SK-N-SH (cell line): ENCODE measurements around the gene PER1. TPM values are rescaled to one million over a fixed set of nuclear protein-coding genes. Genes with fewer than 3 reads are reported as not detected.

Experiments used
- CTCF ChIA-PET: fragments of 300-600, 350-600 bp; formaldehyde crosslinking; extraction: SDS; loops from one replicate; lab custom pipeline; 2021; lab: Yijun Ruan, JAX
- POLR2A ChIA-PET: fragments of 350-600 bp; sonication (Branson Sonifier 250); formaldehyde crosslinking; extraction: SDS; loops from one replicate; lab custom pipeline; 2020; ENCODE audit warnings: antibody characterized with exemption, inconsistent platforms; lab: Yijun Ruan, JAX
- DNase-seq: peaks from one replicate; pipeline ENCODE4 v3.0.0; 2012
- H2AFZ ChIP-seq: fragments of 200-600 bp; sonication (generic); 2 replicates; pipeline ENCODE4 v1.8.1; 2016; ENCODE audit warnings: antibody characterized with exemption, mild to moderate bottlenecking, low read depth
- H3F3A ChIP-seq: fragments of 200-600 bp; sonication (generic); replicated peaks from 2 replicates; pipeline ENCODE3; 2016; ENCODE audit warnings: antibody characterized with exemption, mild to moderate bottlenecking; ENCODE audit not compliant: insufficient read depth
- H3K27ac ChIP-seq, 2 experiments: fragments of 200-500 bp in 1 of 2; fragments of 200-600 bp in 1 of 2; sonication (Bioruptor generic) in 1 of 2; sonication (generic), shearing (Covaris generic) in 1 of 2; 2 replicates each; pipeline versions ENCODE4 v1.5.1 to v1.6.1; 2014 to 2016; ENCODE audit warnings: low read depth in 2 of 2, inconsistent platforms in 1 of 2, low read length in 1 of 2, mild to moderate bottlenecking in 1 of 2, mixed read lengths in 1 of 2
- H3K27me3 ChIP-seq: fragments of 200-600 bp; sonication (generic), shearing (Covaris generic); 2 replicates; pipeline ENCODE4 v1.6.1; 2016; ENCODE audit warnings: mixed run types; ENCODE audit not compliant: insufficient read depth
- H3K36me3 ChIP-seq, 2 experiments: fragments of 200-500 bp in 1 of 2; fragments of 200-600 bp in 1 of 2; sonication (Bioruptor generic) in 1 of 2; sonication (generic) in 1 of 2; replicated peaks in 1 of 2; 2 replicates each; pipeline versions ENCODE3 to v1.5.1; 2014 to 2016; ENCODE audit warnings: low read length in 1 of 2, mild to moderate bottlenecking in 1 of 2; ENCODE audit not compliant: insufficient read depth in 2 of 2, control insufficient read depth in 1 of 2
- H3K4me1 ChIP-seq, 2 experiments: fragments of 200-500 bp in 1 of 2; fragments of 200-600 bp in 1 of 2; sonication (Bioruptor generic) in 1 of 2; sonication (generic), shearing (Covaris generic) in 1 of 2; 2 replicates each; pipeline versions ENCODE4 v1.5.1 to v1.6.1; 2014 to 2016; ENCODE audit warnings: low read depth in 1 of 2, low read length in 1 of 2, mixed run types in 1 of 2; ENCODE audit not compliant: insufficient read depth in 2 of 2, control insufficient read depth in 1 of 2
- H3K4me2 ChIP-seq: fragments of 200-600 bp; sonication (generic), shearing (Covaris generic); 2 replicates; pipeline ENCODE4 v1.6.1; 2017; ENCODE audit warnings: mixed run types
- H3K4me3 ChIP-seq, 2 experiments: fragments of 200-500 bp in 1 of 2; fragments of 200-600 bp in 1 of 2; sonication (Bioruptor generic) in 1 of 2; sonication (generic), shearing (Covaris generic) in 1 of 2; 2 replicates each; pipeline versions ENCODE4 v1.5.1 to v1.8.1; 2014 to 2016; ENCODE audit warnings: low read depth in 2 of 2, inconsistent platforms in 1 of 2, low read length in 1 of 2, mild to moderate bottlenecking in 1 of 2, mixed read lengths in 1 of 2, moderate library complexity in 1 of 2
- H3K79me2 ChIP-seq: fragments of 200-600 bp; sonication (generic); 2 replicates; pipeline ENCODE4 v1.8.1; 2017; ENCODE audit warnings: mild to moderate bottlenecking; ENCODE audit not compliant: insufficient read depth
- H3K9ac ChIP-seq: fragments of 200-600 bp; sonication (generic); 2 replicates; pipeline ENCODE4 v1.6.1; 2017; ENCODE audit warnings: mixed run types
- H3K9me2 ChIP-seq: fragments of 200-600 bp; sonication (generic); 2 replicates; pipeline ENCODE4 v1.6.1; 2017; ENCODE audit warnings: mixed run types
- H3K9me3 ChIP-seq: fragments of 200-600 bp; sonication (generic); 2 replicates; pipeline ENCODE4 v1.6.1; 2017; ENCODE audit warnings: mixed run types, mild to moderate bottlenecking, moderate library complexity
- H4K20me1 ChIP-seq: fragments of 200-600 bp; sonication (generic); 2 replicates; pipeline ENCODE4 v1.6.1; 2017; ENCODE audit warnings: mild to moderate bottlenecking, mixed run types; ENCODE audit not compliant: insufficient read depth
- ELF1 ChIP-seq: IDR thresholded peaks from 2 replicates; pipeline ENCODE4 v1.4.0; 2012
- EP300 ChIP-seq, 2 experiments: IDR thresholded peaks; 2 replicates each; pipeline versions ENCODE4 v1.4.0 to v1.6.1; 2012; ENCODE audit warnings: borderline replicate concordance in 1 of 2, low read depth in 1 of 2, low read length in 1 of 2
- EZH2phosphoT487 ChIP-seq: fragments of 200-600 bp; sonication (generic); IDR thresholded peaks from 2 replicates; pipeline ENCODE4 v1.6.1; 2017; ENCODE audit warnings: low read depth, mixed run types, mild to moderate bottlenecking, antibody characterized with exemption, moderate library complexity, borderline replicate concordance
- FOSL2 ChIP-seq: IDR thresholded peaks from 2 replicates; pipeline ENCODE4 v1.4.0; 2012; ENCODE audit warnings: low read depth, mild to moderate bottlenecking, moderate library complexity, borderline replicate concordance
- FOXM1 ChIP-seq: IDR thresholded peaks from 2 replicates; pipeline ENCODE4 v1.4.0; 2012; ENCODE audit warnings: low read depth, mild to moderate bottlenecking
- GABPA ChIP-seq: IDR thresholded peaks from 2 replicates; pipeline ENCODE4 v1.4.0; 2012; ENCODE audit warnings: low read depth, mild to moderate bottlenecking
- JUND ChIP-seq: IDR thresholded peaks from 2 replicates; pipeline ENCODE4 v1.4.0; 2012
- MAX ChIP-seq: IDR thresholded peaks from 2 replicates; pipeline ENCODE4 v1.4.0; 2012; ENCODE audit warnings: low read depth
- MXI1 ChIP-seq: IDR thresholded peaks from 2 replicates; pipeline ENCODE4 v1.6.1; 2012; ENCODE audit warnings: mild to moderate bottlenecking, low read depth, low read length, improper control_type of control experiment
- NFIC ChIP-seq: IDR thresholded peaks from 2 replicates; pipeline ENCODE4 v1.4.0; 2012; ENCODE audit warnings: borderline replicate concordance
- NRF1 ChIP-seq: IDR thresholded peaks from 2 replicates; pipeline ENCODE4 v1.6.1; 2012; ENCODE audit warnings: low read depth, mild to moderate bottlenecking, low read length
- RAD21 ChIP-seq: IDR thresholded peaks from 2 replicates; pipeline ENCODE4 v1.6.1; 2012; ENCODE audit warnings: mild to moderate bottlenecking, low read length
- RCOR1 ChIP-seq: fragments of 150-350 bp; IDR thresholded peaks from 2 replicates; pipeline ENCODE4 v1.6.1; 2017; ENCODE audit warnings: antibody characterized with exemption, low read length
- REST ChIP-seq: IDR thresholded peaks from 2 replicates; pipeline ENCODE4 v1.6.1; 2012; ENCODE audit warnings: mild to moderate bottlenecking, low read depth, low read length, moderate library complexity
- RXRA ChIP-seq: IDR thresholded peaks from 2 replicates; pipeline ENCODE4 v1.4.0; 2012; ENCODE audit warnings: low read depth, mild to moderate bottlenecking, borderline replicate concordance
- TCF12 ChIP-seq: IDR thresholded peaks from 2 replicates; pipeline ENCODE4 v1.4.0; 2012
- WGBS: methylation state at CpG from one replicate; pipeline ENCODE4 v1.1.6; 2017; ENCODE audit warnings: low lambda C conversion rate; 5-methylcytosine and 5-hydroxymethylcytosine counted together
- polyA plus RNA-seq, 3 experiments: library from polyadenylated mRNA; depleted of rRNA; stranded (reverse); fragments of >200 nt; gene quantifications; 2 replicates each; pipeline ENCODE4 v1.2.3, GENCODE V29; 2012
- TF ChIP-seq, protein P1 (sequence below): IDR thresholded peaks from 2 replicates; pipeline ENCODE4; 2012
- TF ChIP-seq, protein P2 (sequence below): IDR thresholded peaks from 2 replicates; pipeline ENCODE4 v1.4.0; 2012; ENCODE audit warnings: low read depth, borderline replicate concordance
- TF ChIP-seq, protein P3 (sequence below): IDR thresholded peaks from 2 replicates; pipeline ENCODE4 v1.4.0; 2012; ENCODE audit warnings: low read depth, borderline replicate concordance

The PER1 gene
- polyA plus RNA-seq, 1 of the 3 experiments (the other 2 are of a cell fraction), result 56.8 TPM

DNA sequence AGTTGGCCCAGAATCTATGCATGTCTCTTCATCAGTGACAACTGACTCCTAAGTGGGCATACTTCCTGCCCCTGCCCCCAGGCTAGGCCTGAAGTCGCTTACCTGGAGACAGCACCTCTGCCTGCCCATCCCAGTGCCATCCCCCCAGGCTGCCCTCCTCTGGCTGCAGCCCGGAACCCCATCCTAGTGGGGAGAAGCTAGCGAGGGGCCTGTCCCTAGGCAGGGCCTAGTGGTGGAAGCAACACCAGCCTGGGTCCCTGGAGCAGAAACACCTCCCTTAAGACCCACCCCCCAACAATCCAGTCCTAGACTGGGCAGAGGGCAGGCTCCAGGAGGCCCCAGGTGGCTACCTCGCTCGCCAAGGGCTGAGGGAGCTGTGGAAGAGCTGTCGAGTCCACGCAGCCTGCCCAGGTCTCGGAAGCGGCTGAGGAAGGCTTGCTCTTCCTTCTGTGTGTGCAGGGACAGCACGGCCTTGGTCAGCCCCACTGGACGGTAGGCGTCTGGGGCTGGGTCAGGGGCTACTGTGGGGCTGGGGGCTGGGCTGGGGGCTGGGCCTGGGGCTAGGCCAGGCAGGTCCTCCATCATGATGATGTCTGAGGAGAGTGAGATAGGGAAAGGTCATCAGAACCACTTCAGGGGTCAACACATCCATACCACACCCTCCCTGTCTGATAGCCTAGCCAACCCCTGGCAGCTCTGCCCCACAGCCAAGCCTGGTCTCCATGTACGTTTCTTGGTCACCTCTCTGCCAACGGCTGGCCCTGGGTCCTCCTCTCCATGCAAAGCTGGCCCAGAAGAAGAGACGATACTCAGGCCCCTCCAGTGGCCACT lies 7.6 kb downstream of the PER1 start:
- H4K20me1 ChIP-seq, result peaks cover 6% of the 10 kb centered on the region; the same call in 1 of the 2 replicates
- no peak for DNase-seq
- no peaks in the 10 kb centered on the region; a peak in 1 of 4 replicates for H3K4me1 ChIP-seq
- H3K27ac ChIP-seq, result no peak overlapping the region
- no peak overlapping the region for H3K9ac ChIP-seq
- no peaks in the 10 kb centered on the region for H3K79me2 ChIP-seq
- CTCF ChIA-PET, result interaction anchor here (0.6 to 1.9 kb wide), 2 partner anchors 51 to 64 kb away, joined by 3 to 6 read pairs; no protein-coding TSS in a partner anchor
- 84% methylated on average over 7 of the region's 15 CpGs for WGBS
- POLR2A ChIA-PET, result interaction anchor here (1.0 to 2.3 kb wide), 2 partner anchors 29 kb away, joined by 3 to 6 read pairs; no protein-coding TSS in a partner anchor
- H3K27me3 ChIP-seq, result no peaks in the 10 kb centered on the region
- H3K4me2 ChIP-seq, result no peak overlapping the region
- H3K9me2 ChIP-seq, result no peaks in the 10 kb centered on the region
- no peak overlapping the region for H3K4me3 ChIP-seq
- H3K9me3 ChIP-seq, result no peaks in the 10 kb centered on the region
- H3F3A ChIP-seq, result peaks cover 11% of the 10 kb centered on the region
- no peak overlapping the region for H2AFZ ChIP-seq
- H3K36me3 ChIP-seq, result peaks cover 24 to 71% of the 10 kb centered on the region in 2 experiments
- TF ChIP-seq RXRA (no peak), NRF1 (no peak), ELF1 (no peak), FOSL2 (no peak), RCOR1 (no peak), MXI1 (no peak), RAD21 (no peak), TCF12 (no peak), JUND (no peak), GABPA (no peak), EP300 (IDR thresholded peaks at IDR 0.05; ENCODE audit: borderline replicate concordance in 1 of 2, low read depth in 1 of 2, low read length in 1 of 2) (no peak), NFIC (no peak), EZH2phosphoT487 (no peak), REST (no peak), MAX (no peak), FOXM1 (no peak)
- TF ChIP-seq, protein P1, sequence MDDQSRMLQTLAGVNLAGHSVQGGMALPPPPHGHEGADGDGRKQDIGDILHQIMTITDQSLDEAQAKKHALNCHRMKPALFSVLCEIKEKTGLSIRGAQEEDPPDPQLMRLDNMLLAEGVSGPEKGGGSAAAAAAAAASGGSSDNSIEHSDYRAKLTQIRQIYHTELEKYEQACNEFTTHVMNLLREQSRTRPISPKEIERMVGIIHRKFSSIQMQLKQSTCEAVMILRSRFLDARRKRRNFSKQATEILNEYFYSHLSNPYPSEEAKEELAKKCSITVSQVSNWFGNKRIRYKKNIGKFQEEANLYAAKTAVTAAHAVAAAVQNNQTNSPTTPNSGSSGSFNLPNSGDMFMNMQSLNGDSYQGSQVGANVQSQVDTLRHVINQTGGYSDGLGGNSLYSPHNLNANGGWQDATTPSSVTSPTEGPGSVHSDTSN, result no peak
- TF ChIP-seq, protein P2, sequence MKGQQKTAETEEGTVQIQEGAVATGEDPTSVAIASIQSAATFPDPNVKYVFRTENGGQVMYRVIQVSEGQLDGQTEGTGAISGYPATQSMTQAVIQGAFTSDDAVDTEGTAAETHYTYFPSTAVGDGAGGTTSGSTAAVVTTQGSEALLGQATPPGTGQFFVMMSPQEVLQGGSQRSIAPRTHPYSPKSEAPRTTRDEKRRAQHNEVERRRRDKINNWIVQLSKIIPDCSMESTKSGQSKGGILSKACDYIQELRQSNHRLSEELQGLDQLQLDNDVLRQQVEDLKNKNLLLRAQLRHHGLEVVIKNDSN, result no peak
- TF ChIP-seq, protein P3, sequence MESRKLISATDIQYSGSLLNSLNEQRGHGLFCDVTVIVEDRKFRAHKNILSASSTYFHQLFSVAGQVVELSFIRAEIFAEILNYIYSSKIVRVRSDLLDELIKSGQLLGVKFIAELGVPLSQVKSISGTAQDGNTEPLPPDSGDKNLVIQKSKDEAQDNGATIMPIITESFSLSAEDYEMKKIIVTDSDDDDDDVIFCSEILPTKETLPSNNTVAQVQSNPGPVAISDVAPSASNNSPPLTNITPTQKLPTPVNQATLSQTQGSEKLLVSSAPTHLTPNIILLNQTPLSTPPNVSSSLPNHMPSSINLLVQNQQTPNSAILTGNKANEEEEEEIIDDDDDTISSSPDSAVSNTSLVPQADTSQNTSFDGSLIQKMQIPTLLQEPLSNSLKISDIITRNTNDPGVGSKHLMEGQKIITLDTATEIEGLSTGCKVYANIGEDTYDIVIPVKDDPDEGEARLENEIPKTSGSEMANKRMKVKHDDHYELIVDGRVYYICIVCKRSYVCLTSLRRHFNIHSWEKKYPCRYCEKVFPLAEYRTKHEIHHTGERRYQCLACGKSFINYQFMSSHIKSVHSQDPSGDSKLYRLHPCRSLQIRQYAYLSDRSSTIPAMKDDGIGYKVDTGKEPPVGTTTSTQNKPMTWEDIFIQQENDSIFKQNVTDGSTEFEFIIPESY, result no peak
